GM18498 (cell line): ENCODE results near the gene KRCC1.
A peak's percentile ranks its signal among the peaks of the same experiment; 100 is the strongest.
"Not testable (repeated sequence)": the region's sequence is repeated elsewhere in the genome, so short reads cannot be mapped to it uniquely, and the experiment has no call there.

Experiments used
- ATAC-seq: cut with Tn5 transposase; IDR thresholded peaks from one replicate; pipeline ENCODE4 v1.9.1; 2021; ENCODE audit warnings: mild to moderate bottlenecking, moderate library complexity; ENCODE audit not compliant: unreplicated experiment

The KRCC1 gene

DNA sequence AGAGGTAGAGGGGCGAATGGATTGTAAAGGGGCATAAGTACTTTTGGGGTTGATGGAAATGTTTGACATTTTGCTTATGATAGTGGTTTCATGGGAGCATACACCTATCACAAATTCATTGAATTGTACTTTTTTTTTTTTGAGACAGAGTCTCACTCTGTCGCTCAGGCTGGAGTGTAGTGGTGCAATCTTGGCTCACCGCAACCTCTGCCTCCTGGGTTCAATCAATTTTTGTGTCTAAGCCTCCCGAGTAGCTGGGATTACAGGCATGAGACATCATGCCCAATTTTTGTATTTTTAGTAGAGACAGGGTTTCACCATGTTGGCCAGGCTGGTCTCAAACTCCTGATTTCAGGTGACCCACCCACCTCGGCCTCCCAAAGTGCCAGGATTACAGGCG, 10.0 kb downstream of the KRCC1 start:
- ATAC-seq: not testable (repeated sequence)

DNA sequence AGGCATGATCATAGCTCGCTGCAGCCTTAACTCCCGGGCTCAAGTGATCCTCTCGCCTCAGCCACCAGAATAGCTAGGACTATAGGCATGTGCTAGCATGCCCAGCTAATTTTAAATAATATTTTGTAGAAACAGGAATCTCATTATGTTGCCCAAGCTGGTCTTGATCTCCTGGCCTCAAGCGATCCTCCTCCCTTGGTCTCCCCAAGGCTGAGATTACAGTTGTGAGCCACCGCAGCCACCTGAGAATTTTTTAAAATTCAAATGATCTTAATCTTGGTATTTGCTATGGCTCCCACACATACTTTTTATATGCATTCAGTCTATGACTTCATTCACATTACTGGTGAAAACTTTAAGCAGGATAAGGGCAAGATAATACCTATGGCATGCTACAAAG, 13.1 kb downstream of the KRCC1 start:
- no peak for ATAC-seq

DNA sequence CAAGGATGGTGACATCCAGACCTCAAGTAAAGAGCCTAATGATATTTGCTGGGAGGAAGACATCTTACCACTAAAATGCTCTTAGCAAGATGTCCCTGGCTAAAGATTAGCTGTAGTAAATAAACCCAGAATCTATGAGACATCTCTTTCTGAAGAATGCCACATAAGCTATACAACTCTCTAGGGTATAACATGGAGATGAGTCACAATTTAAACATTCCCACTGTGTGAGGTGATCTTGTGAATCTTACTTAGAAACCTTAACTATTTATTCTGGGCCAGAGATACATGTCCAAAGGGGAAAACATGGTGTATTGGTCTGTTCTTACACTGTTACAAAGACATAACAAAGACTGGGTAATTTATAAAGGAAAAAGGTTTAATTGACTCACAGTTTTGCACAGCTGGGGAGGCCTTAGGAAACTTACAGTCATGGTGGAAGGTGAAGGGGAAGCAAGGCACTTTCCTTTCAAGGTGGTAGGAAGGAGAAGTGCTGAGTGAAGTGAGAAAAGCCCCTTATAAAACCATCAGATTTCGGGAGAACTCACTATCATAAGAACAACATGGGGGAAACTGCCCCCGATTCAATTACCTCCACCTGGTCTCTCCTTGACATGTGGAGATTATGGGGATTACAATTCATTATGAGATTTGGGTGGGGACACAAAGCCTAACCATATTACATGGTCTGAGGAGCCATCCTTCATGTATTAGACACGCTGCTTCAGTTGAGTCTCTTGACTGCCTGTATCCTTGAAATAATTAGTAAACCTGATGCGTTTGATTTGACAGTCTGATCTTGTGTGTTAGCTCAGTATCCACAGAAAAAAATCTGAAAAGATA, 17.1 kb downstream of the KRCC1 start:
- ATAC-seq: no peak

DNA sequence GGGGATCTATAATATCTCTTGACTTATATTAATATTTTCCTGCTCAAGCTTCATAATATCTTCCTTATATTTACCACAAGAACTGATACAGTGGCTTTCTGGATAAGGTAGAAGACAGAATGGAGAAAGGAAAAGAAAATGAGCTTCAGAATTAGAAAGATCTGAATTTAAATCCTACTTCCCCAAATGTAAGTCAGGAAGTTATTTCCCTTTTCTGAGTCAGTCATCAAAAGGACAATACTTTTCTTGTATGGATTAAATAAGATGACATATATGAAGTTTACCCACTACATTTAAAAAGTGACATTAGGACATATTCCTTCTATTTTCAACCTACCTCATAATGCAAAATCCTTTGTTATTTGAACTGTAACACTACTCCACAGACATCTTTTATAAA, 19.0 kb downstream of the KRCC1 start:
- no peak for ATAC-seq

DNA sequence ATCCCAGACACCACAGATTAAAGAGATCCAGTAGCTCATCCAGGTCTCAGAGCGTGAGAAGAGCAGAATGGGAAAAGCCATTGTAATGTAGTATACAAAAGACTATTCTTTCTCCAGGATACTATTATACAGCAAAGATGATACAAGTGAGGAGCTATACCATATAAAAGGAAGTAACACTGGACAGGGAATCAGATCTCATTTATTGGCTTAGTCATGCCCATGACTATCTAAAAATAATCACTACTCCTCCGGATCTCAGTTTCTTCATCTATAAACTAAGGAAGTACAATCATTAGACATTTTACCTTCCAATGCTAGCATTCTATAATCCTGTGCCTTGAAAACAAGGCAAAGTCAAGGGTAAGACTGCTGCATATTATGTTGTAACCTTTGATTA, 19.4 kb downstream of the KRCC1 start:
- no peak for ATAC-seq

DNA sequence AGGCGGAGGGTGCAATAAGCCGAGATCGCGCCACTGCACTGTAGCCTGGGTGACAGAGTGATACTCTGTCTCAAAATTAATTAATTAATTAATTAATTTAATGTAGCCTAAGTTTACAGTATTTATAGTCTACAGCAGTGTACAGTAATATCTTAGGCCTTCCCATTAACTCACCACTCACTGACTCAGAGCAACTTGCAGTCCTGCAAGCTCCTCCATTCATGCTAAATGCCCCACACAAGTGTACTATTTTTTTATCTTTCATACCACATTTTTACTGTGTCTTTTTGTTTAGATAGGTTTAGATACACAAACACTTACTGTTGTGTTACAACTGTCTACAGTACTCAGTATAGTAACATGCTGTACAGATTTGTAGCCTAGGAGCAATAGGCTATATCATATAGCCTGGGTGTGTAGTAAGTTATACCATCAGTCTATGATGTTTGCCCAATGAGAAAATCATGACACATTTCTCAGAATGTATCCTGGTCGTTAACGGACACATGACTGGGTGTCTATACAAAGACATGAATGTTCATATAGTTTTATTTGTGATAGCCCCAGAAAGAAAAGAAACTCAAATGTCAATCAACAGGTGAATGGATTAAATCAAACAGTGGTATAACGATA, 23.4 kb downstream of the KRCC1 start:
- ATAC-seq: no peak

DNA sequence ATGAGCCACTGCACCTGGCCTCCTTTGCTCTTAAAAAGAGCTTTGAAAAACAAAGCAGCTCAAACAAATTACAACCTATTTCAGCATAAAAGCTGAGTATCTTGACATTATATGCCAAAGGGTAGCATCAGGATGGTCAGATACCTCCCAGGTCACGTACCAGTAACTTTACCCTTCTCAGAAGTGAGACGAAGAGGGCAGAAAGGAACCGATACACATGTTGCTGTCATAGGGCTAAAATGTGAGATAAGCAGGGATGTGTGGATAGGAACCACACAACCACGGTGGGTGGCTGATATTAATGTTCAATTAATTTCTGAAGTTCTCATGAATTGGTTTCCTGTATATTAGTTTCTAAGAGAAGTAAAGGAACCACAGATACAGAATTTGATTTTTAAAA, 26.7 kb downstream of the KRCC1 start:
- no peak for ATAC-seq

DNA sequence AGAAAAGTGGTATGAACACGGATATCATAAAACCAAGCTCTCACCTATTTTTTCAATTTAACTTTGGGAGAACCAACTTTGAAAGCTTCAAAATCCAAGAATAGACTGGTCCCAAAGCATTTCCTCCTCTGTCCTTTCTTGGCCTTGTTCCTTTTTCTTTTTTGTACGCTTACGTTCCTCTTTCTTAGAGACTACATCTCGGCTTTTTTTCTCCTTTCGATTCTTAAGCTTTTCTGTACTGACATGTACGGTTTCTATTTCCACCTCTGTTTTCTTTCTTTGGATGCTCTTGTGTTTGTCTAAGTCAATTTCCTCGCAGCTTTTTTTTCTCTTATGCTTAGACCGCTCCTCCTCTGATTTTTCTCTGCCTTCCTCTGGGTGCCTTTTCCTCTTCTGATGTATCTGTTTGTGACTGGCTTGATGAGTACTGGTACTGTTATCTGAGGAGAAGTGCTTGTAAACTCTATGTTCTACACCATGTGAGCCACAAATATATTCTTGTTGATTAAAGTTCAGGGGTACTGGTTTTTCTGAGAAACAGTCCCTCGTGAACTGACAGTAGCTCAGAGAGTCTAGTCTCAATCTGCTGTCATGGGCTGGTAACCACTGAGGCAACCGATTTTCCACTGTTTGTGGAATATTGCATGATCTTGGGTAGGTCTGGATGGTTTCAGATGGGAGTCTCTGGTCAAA, 27.7 kb downstream of the KRCC1 start:
- peak; percentile 75 for ATAC-seq

DNA sequence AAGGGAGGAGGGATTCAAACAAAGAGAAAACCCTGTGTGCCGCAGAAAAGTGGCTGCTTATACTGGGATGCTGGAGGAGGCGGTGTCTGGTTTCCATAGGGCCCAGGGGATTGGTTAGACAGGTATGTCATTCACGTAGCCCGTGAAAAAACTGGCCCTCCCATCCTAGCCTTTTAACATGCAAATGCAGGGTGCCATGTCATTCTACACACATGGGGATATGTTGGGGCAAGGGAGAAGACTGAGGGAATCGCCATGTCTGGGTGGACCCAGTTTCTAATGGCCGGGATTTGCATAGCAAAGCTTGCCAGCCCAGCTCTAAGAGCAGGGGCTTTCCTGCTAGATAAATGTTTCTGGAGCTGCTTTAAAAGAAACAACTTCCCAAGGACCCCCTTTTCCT, 31.1 kb downstream of the KRCC1 start:
- ATAC-seq: no peak

DNA sequence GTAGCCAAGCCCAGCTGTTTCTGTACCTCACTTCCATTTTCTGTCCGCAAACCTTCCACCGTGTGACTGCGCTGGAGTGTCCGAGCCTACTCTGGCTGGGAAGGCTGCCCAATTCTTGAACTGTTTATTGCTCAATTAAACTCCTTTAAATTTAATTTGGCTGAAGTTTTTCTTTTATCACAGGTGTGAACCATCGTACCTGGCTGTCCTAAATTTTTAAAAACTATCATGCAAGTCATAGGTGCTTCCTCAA, 33.0 kb downstream of the KRCC1 start:
- no peak for ATAC-seq

DNA sequence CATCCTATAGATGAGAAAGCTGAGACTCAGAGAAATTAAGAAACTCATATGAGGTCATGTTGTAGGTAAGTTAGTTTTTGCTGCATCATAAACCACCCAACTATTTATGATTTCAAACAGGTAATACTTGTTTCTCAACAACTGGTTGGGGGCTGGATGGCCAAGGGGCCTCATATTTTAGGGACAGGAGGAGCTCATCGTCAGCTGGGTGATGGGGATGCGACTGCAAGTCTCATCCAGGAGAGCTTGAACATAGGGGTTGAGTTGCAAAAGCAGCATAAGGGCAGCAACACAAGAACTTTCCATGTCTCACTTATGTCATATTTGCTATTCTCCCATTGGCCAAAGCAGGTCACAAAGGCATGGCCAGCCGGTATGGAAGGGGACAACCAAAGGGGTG, 35.6 kb downstream of the KRCC1 start:
- no peak for ATAC-seq

DNA sequence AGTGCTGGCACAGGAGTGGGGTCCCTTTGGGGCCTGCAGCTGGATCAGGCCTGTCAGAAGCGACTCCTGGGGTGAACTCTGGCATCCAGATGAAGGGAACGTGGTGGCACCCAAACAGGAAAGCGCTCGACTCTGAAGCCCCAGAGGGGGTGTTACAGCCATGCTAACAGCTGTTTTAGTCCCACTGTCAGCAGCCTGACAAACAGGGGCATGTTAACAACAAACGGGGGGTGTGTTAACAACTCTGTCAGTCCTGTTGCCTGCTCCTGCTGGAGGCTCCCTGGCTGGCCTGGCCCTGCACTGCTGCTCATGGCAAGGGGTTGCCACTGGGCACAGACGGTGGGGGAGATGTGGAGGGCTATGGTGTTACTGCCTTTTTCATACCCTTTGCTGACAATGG, 36.7 kb downstream of the KRCC1 start:
- ATAC-seq: no peak

DNA sequence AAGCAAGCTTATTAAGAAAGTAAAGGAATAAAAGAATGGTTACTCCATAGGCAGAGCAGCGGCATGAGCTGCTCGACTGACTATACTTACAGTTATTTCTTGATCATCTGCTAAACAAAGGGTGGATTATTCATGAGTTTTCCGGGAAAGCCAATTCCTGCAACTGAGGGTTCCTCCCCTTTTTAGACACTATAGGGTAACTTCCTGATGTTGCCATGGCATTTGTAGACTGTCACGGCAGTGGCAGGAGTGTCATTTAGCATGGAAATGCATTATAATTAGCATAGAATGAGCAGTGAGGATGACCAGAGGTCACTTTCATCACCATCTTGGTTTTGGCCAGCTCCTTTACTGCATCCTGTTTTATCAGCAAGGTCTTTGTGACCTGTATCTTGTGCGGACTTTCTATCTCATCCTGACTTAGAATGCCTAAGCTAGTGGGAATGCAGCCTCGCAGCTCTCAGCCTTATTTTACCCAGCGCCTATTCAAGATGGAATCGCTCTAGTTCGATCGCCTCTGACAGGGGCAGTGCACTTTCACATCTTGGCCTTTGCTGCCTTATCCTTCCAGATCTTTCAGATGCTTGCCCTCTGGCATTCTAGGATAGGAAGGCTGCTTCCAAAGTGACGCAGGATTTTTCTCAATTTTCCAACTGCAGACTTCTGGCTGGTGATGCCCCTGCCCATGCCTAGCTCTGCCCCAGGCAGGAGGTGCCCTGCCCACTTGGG, 37.3 kb downstream of the KRCC1 start:
- ATAC-seq: not testable (repeated sequence)

DNA sequence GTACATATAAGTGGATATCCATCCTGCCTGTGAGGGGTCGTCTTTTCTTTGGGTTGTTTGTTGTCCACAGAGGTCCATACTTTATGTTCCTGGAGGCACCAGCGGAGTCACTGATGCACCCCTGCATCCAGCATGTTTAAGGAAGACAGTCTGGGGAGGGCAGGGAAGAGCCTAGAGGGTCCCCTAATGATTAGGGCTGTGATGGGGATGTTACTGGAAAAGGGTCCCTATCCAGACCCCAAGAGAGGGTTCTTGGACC, 37.9 kb downstream of the KRCC1 start:
- not testable (repeated sequence) for ATAC-seq

DNA sequence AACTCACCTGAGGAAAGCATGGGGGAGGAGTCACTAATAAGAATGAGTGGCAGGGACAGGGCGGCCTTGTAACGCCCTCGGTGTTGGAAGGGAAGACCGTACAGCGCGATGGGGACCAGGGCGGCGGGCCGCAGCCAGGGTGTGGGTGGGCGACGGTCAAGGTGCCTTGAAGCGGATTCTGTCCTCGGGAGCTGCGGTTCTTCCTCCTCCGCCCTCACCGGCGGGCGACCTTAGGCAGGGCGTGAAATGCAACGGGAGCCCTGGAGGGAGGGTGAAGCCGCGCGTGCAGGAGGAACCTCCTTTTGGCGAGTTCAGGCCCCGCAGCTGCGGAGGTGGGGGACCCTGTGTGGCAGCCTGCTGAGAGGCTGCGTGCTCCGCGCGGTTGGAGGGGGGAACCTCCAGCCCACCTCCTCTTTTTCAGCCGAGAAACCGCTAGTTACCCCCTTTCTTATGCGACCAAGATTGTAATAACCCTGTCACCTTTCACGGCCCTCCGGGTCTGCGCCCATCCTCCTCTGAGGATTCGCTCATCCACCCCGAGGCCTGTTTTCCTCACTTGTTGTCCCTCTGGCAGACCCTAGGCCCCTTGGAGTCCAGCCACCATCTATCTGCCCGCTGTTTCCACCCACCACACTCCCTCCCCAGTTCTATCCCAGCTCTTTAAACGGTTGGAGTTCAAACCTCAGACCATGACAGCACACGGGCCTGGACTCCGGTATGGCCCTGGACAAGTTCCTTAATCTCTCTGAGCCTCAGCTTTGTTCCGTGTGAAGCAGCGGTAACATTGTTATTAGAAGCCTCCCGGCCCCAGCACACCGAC, 38.4 kb downstream of the KRCC1 start:
- ATAC-seq: peak; percentile 69

DNA sequence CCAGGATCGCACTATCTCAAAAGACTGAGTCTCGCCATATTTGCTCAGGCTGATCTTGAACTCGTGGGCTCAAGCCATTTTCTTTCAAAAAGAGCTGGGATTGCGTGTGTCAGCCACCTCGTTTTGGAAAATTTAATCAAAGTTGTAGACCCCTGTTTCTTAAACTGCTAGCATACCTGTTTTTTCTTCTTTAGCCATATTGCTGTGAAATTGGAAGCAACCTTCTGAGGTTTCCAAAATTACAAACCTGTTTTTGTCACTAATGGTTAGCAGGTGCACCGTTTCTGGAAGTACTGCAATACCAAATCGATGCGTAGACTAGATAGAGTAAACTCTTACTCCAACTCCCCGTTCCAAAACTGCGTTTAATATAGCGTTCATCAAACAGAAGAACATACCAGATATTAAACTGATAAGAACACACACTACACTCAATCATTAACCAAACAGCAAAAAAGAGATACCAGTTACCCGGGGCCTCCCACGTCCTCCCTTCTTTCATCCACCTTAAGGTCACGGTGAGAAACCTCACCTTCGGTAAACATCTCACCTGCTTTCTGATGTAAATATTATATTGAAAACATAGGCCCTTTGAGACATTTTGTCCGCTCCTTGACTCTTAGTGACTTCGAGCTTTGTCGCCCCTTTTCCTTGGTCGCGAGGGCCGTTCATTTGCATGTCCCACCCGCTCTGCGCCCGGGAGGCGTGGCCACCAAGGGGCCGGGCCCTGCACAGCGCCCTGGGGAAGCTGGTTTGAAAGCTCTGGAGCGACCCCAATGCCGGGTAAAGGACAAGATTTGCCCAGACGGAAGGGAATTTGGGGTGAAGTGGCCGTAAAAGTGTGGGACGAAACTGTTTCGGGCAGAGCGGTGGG, 39.3 kb downstream of the KRCC1 start, which contains the start of gene RNU2-63P:
RNU2-63P (minus strand) TSS at position 462 of the 874 bp plus-strand sequence.
- peak; percentile 83 for ATAC-seq

DNA sequence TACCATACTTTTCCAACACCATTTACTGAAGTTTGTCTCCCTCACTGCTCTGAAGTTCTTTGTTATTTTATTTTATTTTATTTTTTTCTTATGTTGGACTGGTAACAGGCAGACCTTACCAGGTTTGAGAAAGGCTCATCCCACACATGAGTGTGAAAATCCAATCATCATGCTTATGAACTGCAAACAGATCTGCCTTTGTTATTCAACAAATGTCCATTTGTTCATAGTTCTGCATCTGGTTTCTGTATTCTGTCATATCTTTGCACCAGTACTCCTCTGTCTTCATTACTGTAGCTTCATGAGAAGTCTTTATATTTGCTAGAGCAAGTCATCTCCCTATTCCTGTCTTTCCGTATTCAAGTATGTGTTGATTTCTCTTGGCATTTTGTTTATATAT, 44.6 kb downstream of the KRCC1 start:
- no peak for ATAC-seq

DNA sequence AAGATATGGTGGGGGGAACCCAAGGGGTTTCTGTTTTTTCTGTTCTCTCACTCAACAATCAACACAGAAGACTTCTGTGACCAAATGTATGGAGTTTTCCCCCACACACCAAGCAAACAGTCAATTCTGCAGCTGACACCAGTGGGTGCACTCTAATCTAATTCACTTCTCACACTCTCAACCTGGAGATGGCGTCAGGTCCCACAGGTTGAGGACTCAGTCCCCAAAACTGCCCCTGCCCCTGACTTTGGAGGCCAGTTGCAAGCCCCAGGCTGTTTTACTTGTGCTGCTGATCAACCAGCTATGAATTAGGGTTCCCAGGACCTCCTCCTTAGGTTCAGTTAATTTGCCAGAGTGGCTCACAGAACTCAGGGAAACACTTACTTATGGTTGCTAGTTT, 45.4 kb downstream of the KRCC1 start:
- no peak for ATAC-seq

DNA sequence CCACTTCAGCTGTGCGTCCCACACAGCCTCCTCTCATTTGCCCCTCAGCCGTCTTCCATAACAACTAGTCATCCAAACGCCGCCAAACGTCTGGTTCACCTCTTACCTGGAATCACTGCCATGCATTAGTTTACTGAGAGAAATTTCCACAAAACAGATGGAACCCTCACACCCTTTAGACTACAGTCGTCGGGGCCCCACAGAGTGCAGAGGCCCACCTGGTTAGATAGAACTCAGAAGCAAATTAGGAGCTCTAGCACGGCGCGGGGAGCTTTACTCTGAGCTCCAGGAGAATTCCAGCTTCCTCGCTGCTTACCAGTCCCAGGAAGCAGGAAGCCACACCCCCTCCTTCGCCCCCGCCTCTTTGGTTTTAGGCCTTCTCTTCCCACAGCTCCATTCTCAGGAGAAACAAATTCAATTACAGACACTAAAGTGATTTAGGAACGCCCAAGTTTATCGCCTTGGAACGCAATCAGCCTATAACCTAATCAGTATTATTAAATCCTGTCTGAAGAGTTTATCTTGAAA, 48.6 kb downstream of the KRCC1 start:
- no peak for ATAC-seq

DNA sequence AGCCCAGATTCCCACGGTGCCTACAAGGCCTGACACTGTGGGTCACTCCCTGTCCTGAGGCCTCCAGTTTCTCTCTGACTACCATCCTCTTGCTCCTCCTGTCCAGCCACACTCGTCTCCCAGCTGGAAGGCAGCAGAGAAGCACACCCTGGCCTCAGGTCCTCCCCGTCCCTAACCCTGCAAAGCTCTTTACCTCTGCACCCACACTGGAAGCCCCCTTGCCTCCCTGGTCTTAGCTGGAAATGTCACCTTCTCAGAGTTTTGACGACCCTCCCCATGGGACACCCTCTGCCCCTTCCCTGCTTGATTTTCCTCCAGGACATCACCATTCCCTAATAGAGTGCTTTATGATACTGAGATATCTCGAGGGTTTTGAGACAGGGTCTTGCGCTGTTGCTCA, 49.8 kb downstream of the KRCC1 start:
- no peak for ATAC-seq
